Vagina (tissue), 2 donors: ENCODE results near the gene HSPA9.

Source experiments
- CTCF ChIP-seq, 3 experiments: fragments of 450-650 bp in 2 of 3; fragments of 200-600 bp in 1 of 3; sonication (generic) in 1 of 3; IDR thresholded peaks; one replicate each; pipeline ENCODE4 v1.5.1; 2017 to 2019; ENCODE audit warnings: antibody characterized with exemption in 3 of 3, mild to moderate bottlenecking in 2 of 3, moderate library complexity in 2 of 3
- POLR2AphosphoS5 ChIP-seq, 2 donors: sonication (generic); formaldehyde crosslinking; IDR thresholded peaks; one replicate each; pipeline ENCODE4 v1.9.0; 2017; ENCODE audit warnings: antibody characterized with exemption in 2 of 2, mild to moderate bottlenecking in 2 of 2, low read depth in 1 of 2; ENCODE audit not compliant: insufficient read depth in 1 of 2

- TF ChIP-seq POLR2AphosphoS5 (IDR thresholded peaks at IDR 0.05; ENCODE audit: insufficient read depth in 1 of 2, low read depth in 1 of 2): no peak
- no peak for TF ChIP-seq CTCF (IDR thresholded peaks at IDR 0.05)
These were observed 4.3 kb downstream of the HSPA9 start for GRCh38 chr5:138570871-138571270.
